HCEC 1CT (cell line): Measurements from ENCODE around the gene THEM5.
A peak's percentile ranks its signal among the peaks of the same experiment; 100 is the strongest.
"Not testable (repeated sequence)": the region's sequence is repeated elsewhere in the genome, so short reads cannot be mapped to it uniquely, and the experiment has no call there.

Experiments
- DNase-seq: peaks from one replicate; pipeline ENCODE4 v3.0.0-alpha.2; 2017

THEM5 gene

GRCh38 chr1:151867321-151867720 is 13.8 kb upstream of the THEM5 start:
- DNase-seq: no peak

GRCh38 chr1:151864411-151864810 is 10.9 kb upstream of the THEM5 start:
- no peak for DNase-seq

- DNase-seq: no peak
Observed at GRCh38 chr1:151862604-151863003, 9.1 kb upstream of the THEM5 start.

- DNase-seq: no peak
Observed at GRCh38 chr1:151860504-151861187, 7.1 kb upstream of the THEM5 start.

- DNase-seq: no peak
Observed at GRCh38 chr1:151859891-151860293, 6.4 kb upstream of the THEM5 start.

- no peak for DNase-seq
Observed at GRCh38 chr1:151858886-151859665, 5.6 kb upstream of the THEM5 start.

GRCh38 chr1:151858030-151858746 is 4.7 kb upstream of the THEM5 start:
- peak; percentile 45 for DNase-seq

- DNase-seq: no peak
Observed at GRCh38 chr1:151855933-151856332, 2.4 kb upstream of the THEM5 start.

GRCh38 chr1:151855516-151855915 is 2.0 kb upstream of the THEM5 start:
- not testable (repeated sequence) for DNase-seq

GRCh38 chr1:151854658-151855057 is 1.1 kb upstream of the THEM5 start:
- DNase-seq: no peak

GRCh38 chr1:151852733-151853132 is 779 bp downstream of the THEM5 start:
- no peak for DNase-seq

- no peak for DNase-seq
Observed at GRCh38 chr1:151851886-151852285, 1.6 kb downstream of the THEM5 start.

- DNase-seq: no peak
Observed at GRCh38 chr1:151849871-151850270, 3.6 kb downstream of the THEM5 start.

- DNase-seq: no peak
Observed at GRCh38 chr1:151849126-151849525, 4.4 kb downstream of the THEM5 start.

GRCh38 chr1:151847867-151848596 is 5.5 kb downstream of the THEM5 start:
- DNase-seq: no peak

GRCh38 chr1:151846686-151847237 is 6.8 kb downstream of the THEM5 start:
- no peak for DNase-seq

GRCh38 chr1:151846062-151846568 is 7.4 kb downstream of the THEM5 start:
- DNase-seq: peak; percentile 77

- DNase-seq: no peak
Observed at GRCh38 chr1:151843398-151843797, 10.1 kb downstream of the THEM5 start.

GRCh38 chr1:151841141-151841540 is 12.4 kb downstream of the THEM5 start:
- peak; percentile 86 for DNase-seq

GRCh38 chr1:151840421-151840820 is 13.1 kb downstream of the THEM5 start:
- DNase-seq: no peak

- no peak for DNase-seq
Observed at GRCh38 chr1:151839457-151840403, 13.8 kb downstream of the THEM5 start, which contains the start of gene C2CD4D. C2CD4D (minus strand) TSS chr1:151839820; CDS start chr1:151838989, 831 bp downstream.
